HG02798 (cell line): ENCODE measurements around the gene PDCD11.
"Not testable (repeated sequence)": the region's sequence is repeated elsewhere in the genome, so short reads cannot be mapped to it uniquely, and the experiment has no call there.

Experiments used
- ATAC-seq: cut with Tn5 transposase; IDR thresholded peaks from one replicate; pipeline ENCODE4 v1.9.1; 2021; ENCODE audit warnings: mild to moderate bottlenecking; ENCODE audit not compliant: unreplicated experiment, poor library complexity

The PDCD11 gene, protein sequence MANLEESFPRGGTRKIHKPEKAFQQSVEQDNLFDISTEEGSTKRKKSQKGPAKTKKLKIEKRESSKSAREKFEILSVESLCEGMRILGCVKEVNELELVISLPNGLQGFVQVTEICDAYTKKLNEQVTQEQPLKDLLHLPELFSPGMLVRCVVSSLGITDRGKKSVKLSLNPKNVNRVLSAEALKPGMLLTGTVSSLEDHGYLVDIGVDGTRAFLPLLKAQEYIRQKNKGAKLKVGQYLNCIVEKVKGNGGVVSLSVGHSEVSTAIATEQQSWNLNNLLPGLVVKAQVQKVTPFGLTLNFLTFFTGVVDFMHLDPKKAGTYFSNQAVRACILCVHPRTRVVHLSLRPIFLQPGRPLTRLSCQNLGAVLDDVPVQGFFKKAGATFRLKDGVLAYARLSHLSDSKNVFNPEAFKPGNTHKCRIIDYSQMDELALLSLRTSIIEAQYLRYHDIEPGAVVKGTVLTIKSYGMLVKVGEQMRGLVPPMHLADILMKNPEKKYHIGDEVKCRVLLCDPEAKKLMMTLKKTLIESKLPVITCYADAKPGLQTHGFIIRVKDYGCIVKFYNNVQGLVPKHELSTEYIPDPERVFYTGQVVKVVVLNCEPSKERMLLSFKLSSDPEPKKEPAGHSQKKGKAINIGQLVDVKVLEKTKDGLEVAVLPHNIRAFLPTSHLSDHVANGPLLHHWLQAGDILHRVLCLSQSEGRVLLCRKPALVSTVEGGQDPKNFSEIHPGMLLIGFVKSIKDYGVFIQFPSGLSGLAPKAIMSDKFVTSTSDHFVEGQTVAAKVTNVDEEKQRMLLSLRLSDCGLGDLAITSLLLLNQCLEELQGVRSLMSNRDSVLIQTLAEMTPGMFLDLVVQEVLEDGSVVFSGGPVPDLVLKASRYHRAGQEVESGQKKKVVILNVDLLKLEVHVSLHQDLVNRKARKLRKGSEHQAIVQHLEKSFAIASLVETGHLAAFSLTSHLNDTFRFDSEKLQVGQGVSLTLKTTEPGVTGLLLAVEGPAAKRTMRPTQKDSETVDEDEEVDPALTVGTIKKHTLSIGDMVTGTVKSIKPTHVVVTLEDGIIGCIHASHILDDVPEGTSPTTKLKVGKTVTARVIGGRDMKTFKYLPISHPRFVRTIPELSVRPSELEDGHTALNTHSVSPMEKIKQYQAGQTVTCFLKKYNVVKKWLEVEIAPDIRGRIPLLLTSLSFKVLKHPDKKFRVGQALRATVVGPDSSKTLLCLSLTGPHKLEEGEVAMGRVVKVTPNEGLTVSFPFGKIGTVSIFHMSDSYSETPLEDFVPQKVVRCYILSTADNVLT (N-terminal part only)

DNA sequence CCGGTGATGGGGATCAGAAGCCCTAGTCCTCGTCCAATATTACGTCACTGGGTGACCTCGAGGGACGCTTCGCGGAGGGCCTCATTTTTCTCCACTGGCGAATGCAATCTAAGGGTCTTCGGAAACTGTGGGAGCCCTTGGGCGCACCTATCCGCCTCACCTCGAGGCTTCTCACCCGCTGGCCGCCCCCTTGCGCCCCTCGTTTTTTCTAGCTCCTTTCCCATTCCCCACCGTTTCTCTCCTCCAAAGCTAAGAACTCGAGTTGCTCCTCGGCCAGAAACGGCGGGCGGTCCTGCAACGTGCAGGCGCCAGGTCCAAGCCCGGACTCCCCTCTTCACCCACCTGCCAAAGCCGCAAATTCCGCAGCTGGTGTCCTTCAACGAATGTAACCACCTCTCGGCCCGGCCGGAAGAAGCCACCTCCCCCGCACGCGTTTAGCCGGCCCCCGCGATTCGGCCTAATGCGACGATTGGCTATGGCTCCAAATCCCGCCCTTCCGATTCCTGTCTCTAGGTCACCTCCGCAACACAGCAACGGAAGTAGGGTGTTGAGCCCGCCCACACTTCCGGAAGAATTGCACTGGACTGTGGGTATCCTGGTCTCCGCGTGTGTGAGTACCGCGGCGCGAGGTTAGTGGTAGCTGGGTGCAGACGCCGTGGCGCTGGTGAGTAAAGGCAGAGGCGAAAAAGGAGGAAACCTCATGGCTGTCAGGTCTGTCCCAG lies at the start of gene PDCD11, which contains the start of gene ATP5MK:
PDCD11 (plus strand) TSS at position 560 of the 722 bp plus-strand sequence. CDS start 1,801 bp downstream, outside the sequence.
ATP5MK (minus strand) TSS at position 409 of the 722 bp plus-strand sequence. CDS start 4,018 bp downstream, outside the sequence.
- peak; percentile 99 for ATAC-seq

DNA sequence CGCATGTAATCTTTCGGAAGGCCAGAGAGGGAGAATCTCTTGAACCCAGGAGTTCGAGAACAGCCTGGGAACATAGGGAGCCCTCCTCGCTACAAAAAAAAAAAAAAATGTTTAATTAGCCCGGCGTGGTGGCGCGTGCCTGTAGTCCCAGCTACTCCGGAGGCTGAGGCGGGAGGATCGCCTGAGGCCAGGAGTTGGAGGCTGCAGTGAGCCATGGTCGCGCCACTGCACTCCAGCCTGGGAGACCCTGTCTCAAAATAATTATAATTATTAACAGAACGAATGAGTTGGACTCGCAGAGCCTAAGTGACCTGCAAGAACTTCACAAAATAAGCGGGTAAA lies 46.3 kb upstream of the PDCD11 start:
- peak; percentile 2 for ATAC-seq

DNA sequence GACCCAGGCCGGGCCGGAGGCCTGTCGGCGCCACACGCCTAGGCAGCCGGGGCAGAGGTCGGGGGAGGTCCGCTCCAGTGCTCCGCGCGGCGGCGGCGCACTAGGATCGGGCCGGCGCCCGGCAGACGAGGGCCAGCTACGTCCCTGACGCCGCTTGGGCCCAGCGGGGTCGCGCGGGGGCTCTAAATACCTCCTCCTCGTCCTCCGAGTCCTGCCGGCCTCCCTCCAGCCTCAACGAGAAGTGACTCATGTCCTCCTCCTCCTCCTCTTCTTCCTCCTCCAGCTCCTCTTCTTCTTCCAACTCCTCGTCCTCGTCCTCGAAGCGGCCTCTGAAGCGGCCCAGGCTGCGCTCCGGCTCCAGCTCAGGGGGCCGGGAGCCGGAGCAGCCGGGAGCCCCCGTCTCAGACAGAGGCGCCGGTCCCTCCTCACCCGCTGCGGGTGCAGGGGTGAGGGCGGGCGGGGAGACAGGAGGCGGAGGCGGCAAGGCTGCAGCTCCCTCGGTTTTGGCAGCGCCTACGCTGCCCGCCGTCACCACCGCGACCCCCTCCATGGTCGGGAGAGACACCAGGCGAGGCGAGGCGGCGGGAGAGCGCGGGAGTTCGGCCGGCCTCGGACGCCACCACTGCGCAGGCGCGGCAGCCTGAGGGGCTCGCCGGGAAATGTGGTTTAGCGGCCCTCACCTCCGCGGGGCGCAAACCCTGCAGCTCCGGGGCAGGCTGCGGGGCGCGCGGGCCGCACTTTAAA lies 45.7 kb upstream of the PDCD11 start, which contains the start of gene PCGF6:
PCGF6 (minus strand) TSS at position 624 of the 744 bp plus-strand sequence; CDS start at position 550, 74 bp downstream.
- peak; percentile 84 for ATAC-seq

DNA sequence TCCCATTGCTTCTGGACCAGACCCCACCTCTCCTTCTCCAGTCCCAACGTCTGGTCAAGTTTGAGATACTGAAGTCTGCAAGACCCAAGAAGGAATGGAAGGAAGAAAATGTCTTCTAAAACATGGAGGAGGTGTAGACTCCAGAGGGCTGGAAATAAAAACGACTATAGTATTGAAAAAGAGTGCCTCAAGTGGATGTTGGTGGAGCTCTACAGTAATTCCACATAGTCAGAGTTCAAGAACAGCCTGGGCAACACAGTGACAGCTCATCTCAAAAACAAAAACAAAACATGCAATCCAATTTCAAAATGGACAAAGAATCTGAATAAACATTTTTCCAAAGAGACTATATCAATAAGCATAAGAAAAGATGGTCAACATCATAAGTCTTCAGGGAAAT lies 43.1 kb upstream of the PDCD11 start:
- no peak for ATAC-seq

DNA sequence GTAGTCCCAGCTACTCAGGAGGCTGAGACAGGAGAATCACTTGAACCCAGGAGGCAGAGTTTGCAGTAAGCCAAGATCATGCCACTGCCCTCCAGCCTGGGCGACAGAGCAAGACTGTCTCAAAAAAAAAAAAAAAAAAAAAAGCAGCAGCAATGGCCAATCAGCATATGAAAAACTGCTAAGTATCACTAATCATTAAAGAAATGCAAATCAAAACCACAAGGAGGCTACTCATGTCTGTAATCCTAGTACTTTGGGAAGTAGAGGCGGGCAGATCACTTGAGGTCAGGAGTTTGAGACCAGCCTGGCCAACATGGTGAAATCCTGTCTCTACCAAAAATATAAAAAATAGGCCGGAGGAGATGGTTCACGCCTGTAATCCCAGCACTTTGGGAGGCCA lies 41.9 kb upstream of the PDCD11 start:
- not testable (repeated sequence) for ATAC-seq

DNA sequence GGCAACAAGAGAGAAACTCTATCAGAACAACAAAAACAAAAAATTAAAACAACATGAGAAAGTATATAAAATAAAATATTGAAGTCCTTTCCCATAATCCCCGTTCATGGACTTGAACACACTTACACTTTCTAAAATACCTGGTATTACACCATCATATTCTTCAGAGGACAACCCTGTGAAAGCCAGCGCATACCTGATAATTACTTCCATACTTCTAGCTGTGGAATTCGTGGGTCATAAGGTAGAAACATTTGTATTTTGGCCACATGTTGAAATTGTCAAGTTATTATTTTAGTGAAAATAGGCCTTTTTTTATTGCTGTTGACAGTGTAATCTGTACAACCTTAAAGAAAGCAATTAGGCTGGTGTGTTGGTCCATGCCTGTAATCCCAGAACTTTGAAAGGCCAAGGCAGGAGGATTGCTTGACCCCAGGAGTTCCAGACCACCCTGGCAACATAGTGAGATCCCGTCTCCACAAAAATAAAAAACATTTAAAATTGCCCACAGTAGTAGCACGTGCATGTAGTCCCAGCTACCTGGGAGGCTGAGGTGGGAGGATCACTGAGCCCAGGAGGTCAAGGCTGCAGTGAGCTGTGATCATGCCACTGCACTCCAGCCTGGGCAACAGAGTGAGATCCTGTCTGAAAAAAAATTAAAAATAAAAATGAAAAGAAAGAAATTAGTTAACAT lies 40.4 kb upstream of the PDCD11 start:
- no peak for ATAC-seq

DNA sequence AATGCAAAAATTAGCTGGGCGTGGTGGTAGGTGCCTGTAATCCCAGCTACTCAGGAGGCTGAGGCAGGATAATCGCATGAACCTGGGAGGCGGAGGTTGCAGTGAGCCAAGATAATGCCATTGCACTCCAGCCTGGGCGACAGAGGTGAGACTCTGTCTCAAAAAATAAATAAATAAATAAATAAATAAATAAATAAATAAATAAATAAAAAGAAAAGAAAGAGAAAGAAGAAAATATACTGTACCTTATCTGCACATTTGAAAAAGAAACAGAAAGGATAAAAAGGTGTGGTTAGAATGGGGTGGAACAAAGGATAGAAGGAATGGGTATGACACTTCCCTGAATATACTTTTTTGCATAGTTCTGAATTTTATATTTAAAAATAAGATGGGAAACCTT lies 36.9 kb upstream of the PDCD11 start:
- not testable (repeated sequence) for ATAC-seq

DNA sequence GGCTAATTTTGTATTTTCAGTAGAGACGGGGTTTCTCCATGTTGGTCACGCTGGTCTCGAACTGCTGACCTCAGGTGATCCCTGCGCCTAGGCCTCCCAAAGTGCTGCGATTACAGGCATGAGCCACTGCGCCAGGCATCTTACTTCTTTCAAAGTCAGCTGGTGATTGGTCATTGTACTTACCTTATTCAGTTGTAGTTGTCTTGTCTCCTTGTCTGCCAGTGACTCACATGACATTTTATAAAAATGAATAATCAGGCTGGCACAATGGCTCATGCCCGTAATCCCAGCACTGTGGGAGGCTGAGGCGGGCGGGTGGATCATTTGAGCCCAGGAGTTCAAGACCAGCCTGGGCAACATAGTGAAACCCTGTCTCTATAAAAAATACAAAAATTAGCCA lies 35.6 kb upstream of the PDCD11 start:
- ATAC-seq, result not testable (repeated sequence)

DNA sequence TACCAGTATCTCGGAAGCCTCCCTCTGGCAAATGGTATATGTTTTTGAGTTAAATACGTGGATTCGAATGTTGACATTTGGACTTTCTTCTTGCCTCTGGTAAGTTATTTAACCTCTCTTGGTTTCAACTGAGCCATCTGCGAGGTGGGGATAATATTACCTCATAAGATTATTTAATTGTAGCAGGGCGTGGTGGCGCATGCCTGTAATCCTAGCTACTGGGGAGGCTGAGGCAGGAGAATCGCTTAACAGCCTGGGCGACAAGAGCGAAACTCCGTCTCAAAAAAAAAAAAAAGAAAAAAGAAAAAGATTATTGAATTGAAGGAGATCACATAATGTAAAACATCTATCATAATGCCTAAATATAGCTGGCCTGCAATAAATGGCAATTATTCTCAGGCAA lies 29.0 kb upstream of the PDCD11 start:
- ATAC-seq, result no peak

DNA sequence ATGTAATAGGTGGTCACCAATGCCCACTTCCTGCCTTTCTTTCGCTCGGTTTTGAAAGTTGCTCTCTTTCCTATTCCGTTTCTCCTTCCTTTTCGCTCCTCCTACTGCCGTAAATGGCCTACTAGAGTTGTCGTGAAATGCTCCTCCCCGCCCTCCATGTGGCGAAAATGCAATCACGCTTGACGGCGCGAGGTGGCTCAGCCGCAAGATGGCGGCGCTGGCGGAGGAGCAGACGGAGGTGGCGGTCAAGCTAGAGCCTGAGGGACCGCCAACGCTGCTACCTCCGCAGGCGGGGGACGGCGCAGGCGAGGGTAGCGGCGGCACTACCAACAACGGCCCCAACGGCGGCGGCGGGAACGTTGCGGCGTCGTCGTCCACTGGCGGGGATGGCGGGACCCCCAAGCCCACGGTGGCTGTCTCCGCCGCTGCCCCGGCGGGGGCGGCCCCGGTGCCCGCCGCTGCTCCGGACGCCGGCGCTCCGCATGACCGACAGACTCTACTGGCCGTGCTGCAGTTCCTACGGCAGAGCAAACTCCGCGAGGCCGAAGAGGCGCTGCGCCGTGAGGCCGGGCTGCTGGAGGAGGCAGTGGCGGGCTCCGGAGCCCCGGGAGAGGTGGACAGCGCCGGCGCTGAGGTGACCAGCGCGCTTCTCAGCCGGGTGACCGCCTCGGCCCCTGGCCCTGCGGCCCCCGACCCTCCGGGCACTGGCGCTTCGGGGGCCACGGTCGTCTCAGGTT lies 28.5 kb upstream of the PDCD11 start, which contains the start of gene TAF5:
TAF5 (plus strand) TSS at position 195 of the 737 bp plus-strand sequence; CDS start at position 209, 14 bp downstream.
- peak; percentile 69 for ATAC-seq

DNA sequence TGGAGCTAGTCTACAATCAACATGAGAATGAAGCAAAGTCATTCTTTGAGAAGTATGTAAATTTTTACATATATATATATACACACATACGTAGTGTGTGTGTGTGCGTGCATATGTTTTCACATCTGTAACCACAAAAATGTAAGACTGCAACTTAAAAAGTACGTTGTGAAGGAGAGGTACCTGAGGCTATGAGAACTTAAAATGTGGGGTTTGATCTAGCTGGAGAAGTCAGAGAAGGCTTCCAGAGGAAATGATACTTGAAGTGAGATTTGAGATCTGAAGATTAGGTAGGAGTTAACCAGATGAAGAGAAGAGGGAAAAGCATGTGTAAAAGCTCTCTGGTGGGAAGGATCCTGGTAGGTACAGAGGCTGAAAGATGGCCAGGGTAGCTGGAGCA lies 22.9 kb upstream of the PDCD11 start:
- ATAC-seq, result no peak

DNA sequence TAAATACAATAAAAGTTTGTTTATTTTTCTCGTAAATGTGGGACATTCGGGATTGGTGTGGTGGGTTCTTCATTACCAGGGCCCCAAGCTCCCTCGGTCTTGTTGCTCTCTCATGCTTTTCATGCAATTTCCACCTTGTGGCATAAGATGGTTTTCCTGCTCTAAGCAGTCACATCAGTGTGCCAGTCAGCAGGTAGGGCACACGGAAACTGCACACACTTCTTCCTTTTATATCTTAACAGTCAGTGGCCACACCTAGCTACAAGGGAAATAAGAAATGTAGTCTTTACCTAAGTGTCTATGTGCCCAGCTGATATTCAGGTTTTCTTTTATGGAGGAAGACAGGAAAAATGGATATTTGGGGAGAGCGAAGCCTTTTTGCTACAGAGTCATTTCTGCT lies 22.2 kb upstream of the PDCD11 start:
- ATAC-seq, result no peak

DNA sequence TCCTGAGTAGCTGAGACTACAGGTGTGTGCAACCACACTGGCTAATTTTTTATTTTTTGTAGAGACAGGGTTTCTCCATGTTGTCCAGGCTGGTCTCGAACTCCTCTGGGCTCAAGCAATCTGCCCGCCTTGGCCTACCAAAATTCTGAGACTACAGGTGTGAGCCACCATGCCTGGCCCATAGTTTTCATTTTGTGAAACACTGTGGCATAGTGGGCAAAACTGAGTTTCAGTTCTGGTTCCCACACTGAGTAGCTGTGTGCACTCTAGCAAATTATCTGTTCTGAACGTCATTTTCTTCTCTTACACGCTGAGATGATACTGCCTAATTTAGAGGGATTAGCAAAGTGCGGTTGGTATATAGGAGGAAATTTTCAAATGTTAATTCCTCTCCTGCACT lies 13.7 kb upstream of the PDCD11 start:
- no peak for ATAC-seq

DNA sequence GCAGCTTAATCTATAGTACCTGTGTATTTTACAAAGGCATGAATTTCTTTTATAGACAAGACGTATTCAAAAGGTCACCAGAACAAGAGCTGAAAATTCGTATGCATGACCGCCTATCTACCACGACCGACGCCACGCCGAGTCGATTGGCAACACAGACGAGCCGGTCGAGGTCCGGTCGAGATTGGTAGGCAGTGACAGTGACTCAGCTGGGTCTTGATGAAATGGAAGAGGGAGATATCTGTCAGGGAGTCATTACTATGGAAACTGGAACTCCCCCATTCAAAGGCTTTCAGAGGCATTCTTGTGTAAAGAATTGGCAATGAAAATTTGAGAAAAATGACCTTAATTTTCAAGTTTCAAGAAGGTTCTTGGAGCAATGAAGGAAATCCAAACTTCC lies 2.2 kb upstream of the PDCD11 start:
- no peak for ATAC-seq

DNA sequence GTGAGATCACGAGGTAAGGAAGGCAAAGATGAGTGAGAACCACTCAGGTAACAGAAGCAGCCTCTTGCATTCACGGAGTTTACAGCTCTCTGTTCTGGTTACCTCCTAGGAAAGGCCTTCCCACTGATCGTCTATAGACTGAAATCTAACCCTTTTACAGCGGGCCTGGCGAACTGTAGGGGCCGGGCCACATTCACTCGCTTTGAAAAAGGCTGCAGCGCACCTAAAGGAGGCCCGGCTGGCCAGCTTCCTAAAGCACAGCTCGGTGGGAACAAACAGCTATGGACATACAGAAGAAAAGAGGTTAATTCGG lies 716 bp upstream of the PDCD11 start:
- ATAC-seq, result no peak

DNA sequence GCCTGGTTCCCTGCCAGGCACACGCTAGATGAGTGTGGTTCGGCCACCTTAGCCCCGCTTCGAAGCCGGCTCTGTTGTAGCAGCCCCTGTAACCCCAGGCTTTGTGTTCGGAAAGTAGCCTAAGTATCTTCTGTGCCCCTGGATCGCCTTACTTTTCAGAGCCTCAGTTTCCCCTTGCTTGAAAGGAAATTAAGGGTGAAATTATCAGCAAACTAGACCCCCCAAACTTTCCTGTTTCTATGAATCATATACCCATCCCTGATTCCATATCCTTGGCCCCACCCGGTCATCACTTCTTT lies 312 bp downstream of the PDCD11 start:
- ATAC-seq, result no peak

DNA sequence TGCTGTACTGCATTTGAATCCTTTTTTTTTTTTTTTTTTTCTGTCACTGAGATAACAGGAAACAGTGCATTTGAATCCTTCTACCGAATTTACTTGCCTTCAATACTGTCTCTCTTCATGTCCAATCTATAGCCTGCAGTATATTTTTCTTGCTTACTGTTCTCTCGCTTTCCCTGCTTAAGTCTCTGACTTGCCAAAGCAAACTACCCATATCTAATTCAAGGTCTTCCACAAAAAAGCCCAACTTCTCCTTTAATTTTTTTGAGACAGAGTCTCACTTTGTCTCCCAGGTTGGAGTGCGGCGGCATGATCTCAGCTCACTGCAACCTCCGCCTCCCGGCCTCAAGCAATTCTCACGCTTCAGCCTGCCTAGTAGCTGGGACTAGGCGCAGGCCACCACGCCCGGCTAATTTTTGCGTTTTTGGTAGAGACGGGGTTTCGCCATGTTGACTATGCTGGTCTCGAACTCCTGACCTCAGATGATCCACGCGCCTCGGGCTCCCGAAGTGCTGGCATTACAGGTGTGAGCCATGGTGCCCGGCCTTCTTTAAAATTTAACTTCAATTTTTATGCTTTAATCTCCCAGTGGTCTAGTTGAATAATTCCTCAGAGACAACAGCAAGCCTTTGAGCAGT lies 882 bp downstream of the PDCD11 start:
- no peak for ATAC-seq

DNA sequence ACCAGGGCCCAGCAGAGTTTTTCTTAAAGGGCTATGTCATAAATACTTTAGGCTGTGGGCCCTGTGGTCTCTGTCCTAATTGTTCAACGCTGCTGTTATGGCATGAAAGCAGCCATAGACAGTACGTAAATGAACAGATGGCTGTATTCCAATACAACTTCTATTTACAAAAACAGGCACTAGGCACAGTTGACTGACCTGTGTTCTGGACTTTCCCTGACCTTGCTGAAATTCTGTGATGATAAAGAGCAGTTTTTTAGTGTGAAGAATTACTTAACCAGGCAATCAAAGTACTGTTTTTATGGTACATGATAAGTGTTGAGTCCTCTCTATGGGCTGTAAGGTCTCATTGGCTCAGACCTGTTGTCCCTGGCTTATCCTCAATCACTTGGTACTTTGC lies 17.1 kb downstream of the PDCD11 start:
- ATAC-seq, result no peak
